K562 (cell line): ENCODE results near the gene SPAG9. TPM values are rescaled to one million over a fixed set of nuclear protein-coding genes. Genes with fewer than 3 reads are reported as not detected.

ENCODE experiments used
- CBFB ChIP-seq: sonication (generic); formaldehyde crosslinking; IDR thresholded peaks from 2 replicates; pipeline ENCODE4 v1.4.0; 2020; ENCODE audit warnings: mild to moderate bottlenecking, missing genetic modification reagents
- CHCHD3 ChIP-seq: fragments of 250-450 bp; sonication (Bioruptor Pico); IDR thresholded peaks from 2 replicates; pipeline ENCODE4 v2.1.2; 2022; ENCODE audit warnings: mild to moderate bottlenecking
- GTF2E2 ChIP-seq: fragments of 200-800 bp; sonication (Bioruptor generic); IDR thresholded peaks from 2 replicates; pipeline ENCODE4 v1.6.1; 2016; ENCODE audit warnings: missing genetic modification characterization, missing compliant biosample characterization
- HNRNPLL ChIP-seq: fragments of 200-400 bp; formaldehyde crosslinking; IDR thresholded peaks from 2 replicates; pipeline ENCODE4 v1.6.1; 2017; ENCODE audit warnings: low read length, low read depth, mild to moderate bottlenecking; ENCODE audit not compliant: poor library complexity, severe bottlenecking
- MAFF ChIP-seq: IDR thresholded peaks from 2 replicates; pipeline ENCODE4 v1.6.1; 2012; ENCODE audit warnings: low read length, improper control_type of control experiment
- MEF2A ChIP-seq: IDR thresholded peaks from 2 replicates; pipeline ENCODE4 v1.6.1; 2011; ENCODE audit warnings: low read depth, mild to moderate bottlenecking, low read length, moderate library complexity; ENCODE audit not compliant: control insufficient read depth
- MXI1 ChIP-seq: IDR thresholded peaks from 2 replicates; pipeline ENCODE4 v1.6.1; 2011; ENCODE audit warnings: low read depth, mild to moderate bottlenecking, improper control_type of control experiment, low read length
- NBN ChIP-seq: fragments of 450-650 bp; IDR thresholded peaks from 2 replicates; pipeline ENCODE4 v1.6.1; 2016; ENCODE audit warnings: low read depth, mild to moderate bottlenecking
- NCOA1 ChIP-seq: fragments of 450-650 bp; IDR thresholded peaks from 2 replicates; pipeline ENCODE4 v1.6.1; 2016; ENCODE audit warnings: low read depth
- PHF21A ChIP-seq: fragments of 450-650 bp; IDR thresholded peaks from 2 replicates; pipeline ENCODE4 v1.6.1; 2017; ENCODE audit warnings: low read depth, borderline replicate concordance
- RUNX1 ChIP-seq: sonication (generic); IDR thresholded peaks from 2 replicates; pipeline ENCODE4 v1.6.1; 2016; ENCODE audit warnings: antibody characterized with exemption, low read depth
- SAFB2 ChIP-seq: fragments of 200-400 bp; formaldehyde crosslinking; IDR thresholded peaks from 2 replicates; pipeline ENCODE4 v1.6.1; 2018; ENCODE audit warnings: borderline replicate concordance, low read length, low read depth, moderate library complexity; ENCODE audit not compliant: severe bottlenecking
- SMAD3 ChIP-seq: fragments of 450-650 bp; formaldehyde crosslinking; conservative IDR thresholded peaks from 2 replicates; pipeline ENCODE4 v1.4.0; 2020; ENCODE audit warnings: mild to moderate bottlenecking
- SOX6 ChIP-seq: fragments of 450-650 bp; IDR thresholded peaks from 2 replicates; pipeline ENCODE4 v1.6.1; 2014; ENCODE audit warnings: mild to moderate bottlenecking
- SRF ChIP-seq, 2 experiments: fragments of 250-450, 450-650 bp in 1 of 2; sonication (Bioruptor Pico) in 1 of 2; sonication (generic) in 1 of 2; formaldehyde crosslinking; IDR thresholded peaks; 2 replicates each; pipeline versions ENCODE4 v1.5.0 to v1.5.1; 2020 to 2022; ENCODE audit warnings: mild to moderate bottlenecking in 1 of 2, missing genetic modification reagents in 1 of 2
- TAF15 ChIP-seq: fragments of 200-400 bp; formaldehyde crosslinking; IDR thresholded peaks from 2 replicates; pipeline ENCODE4 v1.6.1; 2017; ENCODE audit warnings: mild to moderate bottlenecking, low read depth, low read length, moderate library complexity
- TCF3 ChIP-seq: sonication (generic); formaldehyde crosslinking; IDR thresholded peaks from 2 replicates; pipeline ENCODE4 v1.4.0; 2020; ENCODE audit warnings: mild to moderate bottlenecking, missing genetic modification reagents
- YY1 ChIP-seq, 3 experiments: IDR thresholded peaks; 2 replicates each; pipeline ENCODE4 v1.6.1; 2011; ENCODE audit warnings: low read length in 2 of 3, mild to moderate bottlenecking in 2 of 3, moderate library complexity in 2 of 3, borderline replicate concordance in 1 of 3, control low read depth in 1 of 3, low read depth in 1 of 3; ENCODE audit not compliant: insufficient read depth in 3 of 3, insufficient replicate concordance in 2 of 3, control insufficient read depth in 1 of 3, insufficient read length in 1 of 3; ENCODE audit errors: extremely low read depth in 1 of 3
- ZC3H4 ChIP-seq: sonication (generic); formaldehyde crosslinking; IDR thresholded peaks from 2 replicates; pipeline ENCODE4 v1.9.0; 2021; ENCODE audit warnings: missing genetic modification reagents, borderline replicate concordance
- polyA plus RNA-seq, 8 experiments: library from polyadenylated mRNA; depleted of rRNA in 4 of 8; stranded (reverse) in 5 of 8; unstranded in 3 of 8; fragments of >200 nt; fragmentation: Nextera tagmentation in 2 of 8; fragmentation: Illumina TruSeq in 1 of 8; extraction: Ambion mirVana in 2 of 8; extraction: Trizol in 1 of 8; gene quantifications; 2 replicates each; pipeline versions ENCODE4 v1.2.1 to v1.2.3, GENCODE V29; 2011 to 2014; ENCODE audit warnings: inconsistent platforms in 1 of 8, missing spikeins in 1 of 8
- total RNA-seq, 7 experiments: library from RNA; depleted of rRNA in 6 of 7; stranded (reverse); fragments of >200 nt in 6 of 7; fragmentation: Illumina TruSeq in 2 of 7; extraction: Trizol in 2 of 7; gene quantifications; 2 replicates each; pipeline versions ENCODE4 v1.2.1 to v1.2.3, GENCODE V29; 2011 to 2021; ENCODE audit warnings: low replicate concordance in 1 of 7
- TF ChIP-seq, protein P1 (sequence below): sonication (generic); IDR thresholded peaks from 2 replicates; pipeline ENCODE4 v1.6.1; 2016
- TF ChIP-seq, protein P2 (sequence below), 2 experiments: fragments of 200-800 bp in 1 of 2; sonication (Bioruptor generic) in 1 of 2; sonication (generic) in 1 of 2; formaldehyde crosslinking in 1 of 2; IDR thresholded peaks in 1 of 2; conservative IDR thresholded peaks in 1 of 2; 2 replicates each; pipeline versions ENCODE4 v1.5.0 to v1.6.1; 2016 to 2020; ENCODE audit warnings: missing compliant biosample characterization in 1 of 2, missing genetic modification characterization in 1 of 2, missing genetic modification reagents in 1 of 2
- TF ChIP-seq, protein P3 (sequence below): fragments of 200-400 bp; formaldehyde crosslinking; IDR thresholded peaks from 2 replicates; pipeline ENCODE4 v1.6.1; 2017; ENCODE audit warnings: mild to moderate bottlenecking, low read depth, low read length, moderate library complexity

The SPAG9 gene
- total and polyA plus RNA-seq, 9 of the 15 experiments (the other 6 are each of a cell fraction or from before 2014, with no cell fraction given) = 12.2 to 99.2 (median 58.2) TPM

DNA sequence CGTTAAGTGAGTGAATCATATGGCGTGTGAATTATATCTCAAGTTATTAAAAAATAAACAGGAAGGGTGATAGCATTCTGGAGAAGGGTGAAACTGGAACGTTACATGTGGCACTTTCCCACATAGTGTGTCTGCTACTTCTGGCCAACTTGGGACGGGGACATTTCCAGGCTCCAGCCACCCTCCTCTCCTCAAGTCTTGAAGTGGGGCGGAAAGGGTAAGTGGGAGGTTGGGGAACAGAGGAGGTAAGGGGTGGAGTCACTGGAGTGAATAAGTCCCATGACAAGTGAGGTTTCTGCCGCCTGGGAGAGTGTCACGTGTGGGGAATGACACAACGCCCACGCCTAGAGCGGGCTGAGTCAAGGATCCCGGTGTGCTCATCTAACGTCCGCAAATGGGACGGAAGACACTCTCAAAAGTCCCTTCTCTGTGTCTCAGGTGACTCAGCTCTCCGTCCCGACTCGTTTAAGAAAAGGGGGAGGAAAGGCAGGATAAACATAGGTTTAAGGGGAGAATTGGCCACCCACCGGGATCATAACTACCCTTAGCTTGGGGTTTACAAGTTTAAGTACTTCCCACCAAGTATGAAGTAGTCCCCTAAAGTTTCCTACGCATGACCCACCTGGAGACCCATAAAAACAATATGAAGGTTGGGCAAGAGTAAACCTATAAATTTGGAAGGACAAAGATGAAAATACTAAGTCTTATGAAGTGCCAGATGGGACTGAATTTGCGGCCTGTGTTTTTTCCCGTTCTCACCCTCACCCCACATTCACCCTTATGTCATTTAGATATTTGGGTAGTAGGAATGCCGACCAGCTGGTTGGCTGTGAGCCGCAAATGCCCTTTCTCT is 1.2 kb upstream of the SPAG9 start (continued):
- TF ChIP-seq HNRNPLL (peak; percentile 78), GTF2E2 (tag) (peak; percentile 98), SMAD3 (0 out of 2 replicates have a peak, but pooled peaks have one; percentile 23), CHCHD3 (CRISPR knock-in tag) (no peak; the same call in 1 of the 2 replicates), PHF21A (0 out of 2 replicates have a peak, but pooled peaks have one; percentile 82), NBN (peak; percentile 84), CBFB (CRISPR knock-in tag) (no peak), MXI1 (peak; percentile 80), YY1 (IDR thresholded peaks at IDR 0.05; ENCODE audit: borderline replicate concordance in 1 of 3, control insufficient read depth in 1 of 3, extremely low read depth in 1 of 3, insufficient read depth in 3 of 3, insufficient read length in 1 of 3, insufficient replicate concordance in 2 of 3, low read depth in 1 of 3, low read length in 2 of 3) (peak in 2 of 3 experiments; percentile 46 to 75), RUNX1 (no peak), ZC3H4 (CRISPR knock-in tag) (0 out of 2 replicates have a peak, but pooled peaks have one; percentile 48), SAFB2 (no peak), SRF (CRISPR knock-in tag; IDR thresholded peaks at IDR 0.05) (peak in 1 of 2 experiments; percentile 26; a peak in 1 of 4 replicates), TCF3 (CRISPR knock-in tag) (0 out of 2 replicates have a peak, but pooled peaks have one; percentile 13), MAFF (peak; percentile 55; the same call in 1 of the 2 replicates), TAF15 (no peak), NCOA1 (peak; percentile 57; the same call in 1 of the 2 replicates), SOX6 (peak; percentile 85), MEF2A (0 out of 2 replicates have a peak, but pooled peaks have one; percentile 37)
- TF ChIP-seq, protein P1, sequence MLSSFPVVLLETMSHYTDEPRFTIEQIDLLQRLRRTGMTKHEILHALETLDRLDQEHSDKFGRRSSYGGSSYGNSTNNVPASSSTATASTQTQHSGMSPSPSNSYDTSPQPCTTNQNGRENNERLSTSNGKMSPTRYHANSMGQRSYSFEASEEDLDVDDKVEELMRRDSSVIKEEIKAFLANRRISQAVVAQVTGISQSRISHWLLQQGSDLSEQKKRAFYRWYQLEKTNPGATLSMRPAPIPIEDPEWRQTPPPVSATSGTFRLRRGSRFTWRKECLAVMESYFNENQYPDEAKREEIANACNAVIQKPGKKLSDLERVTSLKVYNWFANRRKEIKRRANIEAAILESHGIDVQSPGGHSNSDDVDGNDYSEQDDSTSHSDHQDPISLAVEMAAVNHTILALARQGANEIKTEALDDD = peak; percentile 86
- TF ChIP-seq, protein P2, sequence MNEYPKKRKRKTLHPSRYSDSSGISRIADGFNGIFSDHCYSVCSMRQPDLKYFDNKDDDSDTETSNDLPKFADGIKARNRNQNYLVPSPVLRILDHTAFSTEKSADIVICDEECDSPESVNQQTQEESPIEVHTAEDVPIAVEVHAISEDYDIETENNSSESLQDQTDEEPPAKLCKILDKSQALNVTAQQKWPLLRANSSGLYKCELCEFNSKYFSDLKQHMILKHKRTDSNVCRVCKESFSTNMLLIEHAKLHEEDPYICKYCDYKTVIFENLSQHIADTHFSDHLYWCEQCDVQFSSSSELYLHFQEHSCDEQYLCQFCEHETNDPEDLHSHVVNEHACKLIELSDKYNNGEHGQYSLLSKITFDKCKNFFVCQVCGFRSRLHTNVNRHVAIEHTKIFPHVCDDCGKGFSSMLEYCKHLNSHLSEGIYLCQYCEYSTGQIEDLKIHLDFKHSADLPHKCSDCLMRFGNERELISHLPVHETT (CRISPR knock-in tag; conservative IDR thresholded peaks at IDR 0.05 in 1 of 2, IDR thresholded peaks at IDR 0.05 in 1 of 2) = peak in 1 of 2 experiments; percentile 62; a peak in 2 of 4 replicates
- TF ChIP-seq, protein P3, sequence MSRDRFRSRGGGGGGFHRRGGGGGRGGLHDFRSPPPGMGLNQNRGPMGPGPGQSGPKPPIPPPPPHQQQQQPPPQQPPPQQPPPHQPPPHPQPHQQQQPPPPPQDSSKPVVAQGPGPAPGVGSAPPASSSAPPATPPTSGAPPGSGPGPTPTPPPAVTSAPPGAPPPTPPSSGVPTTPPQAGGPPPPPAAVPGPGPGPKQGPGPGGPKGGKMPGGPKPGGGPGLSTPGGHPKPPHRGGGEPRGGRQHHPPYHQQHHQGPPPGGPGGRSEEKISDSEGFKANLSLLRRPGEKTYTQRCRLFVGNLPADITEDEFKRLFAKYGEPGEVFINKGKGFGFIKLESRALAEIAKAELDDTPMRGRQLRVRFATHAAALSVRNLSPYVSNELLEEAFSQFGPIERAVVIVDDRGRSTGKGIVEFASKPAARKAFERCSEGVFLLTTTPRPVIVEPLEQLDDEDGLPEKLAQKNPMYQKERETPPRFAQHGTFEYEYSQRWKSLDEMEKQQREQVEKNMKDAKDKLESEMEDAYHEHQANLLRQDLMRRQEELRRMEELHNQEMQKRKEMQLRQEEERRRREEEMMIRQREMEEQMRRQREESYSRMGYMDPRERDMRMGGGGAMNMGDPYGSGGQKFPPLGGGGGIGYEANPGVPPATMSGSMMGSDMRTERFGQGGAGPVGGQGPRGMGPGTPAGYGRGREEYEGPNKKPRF = no peak
